CD4-positive, alpha-beta T cell treated with Interleukin-21 for 1 hour (primary cell): ENCODE measurements around the gene CCNF.
A peak's percentile ranks its signal among the peaks of the same experiment; 100 is the strongest.

Experiments used
- DNase-seq: peaks from one replicate; pipeline ENCODE4 v3.0.0-alpha.2; 2020

Gene CCNF

GRCh38 chr16:2487903-2488531, 58.8 kb downstream of the CCNF start:
- no peak for DNase-seq

GRCh38 chr16:2489581-2489980, 60.3 kb downstream of the CCNF start:
- DNase-seq, result no peak

- DNase-seq, result no peak
Measured at GRCh38 chr16:2490190-2491105, 61.2 kb downstream of the CCNF start.

GRCh38 chr16:2492292-2492691, 63.0 kb downstream of the CCNF start:
- no peak for DNase-seq

GRCh38 chr16:2493605-2494004, 64.4 kb downstream of the CCNF start:
- no peak for DNase-seq

GRCh38 chr16:2494616-2495015, 65.4 kb downstream of the CCNF start:
- no peak for DNase-seq

- DNase-seq, result no peak
Measured at GRCh38 chr16:2495041-2495440, 65.8 kb downstream of the CCNF start.

GRCh38 chr16:2496223-2497115, 67.2 kb downstream of the CCNF start:
- DNase-seq, result no peak

GRCh38 chr16:2497116-2497630, 67.9 kb downstream of the CCNF start:
- no peak for DNase-seq

- no peak for DNase-seq
Measured at GRCh38 chr16:2497695-2498484, 68.6 kb downstream of the CCNF start.

- DNase-seq, result no peak
Measured at GRCh38 chr16:2498531-2499253, 69.4 kb downstream of the CCNF start.

- DNase-seq, result no peak
Measured at GRCh38 chr16:2499454-2499853, 70.2 kb downstream of the CCNF start.

GRCh38 chr16:2499890-2500429, 70.7 kb downstream of the CCNF start:
- DNase-seq, result no peak

- no peak for DNase-seq
Measured at GRCh38 chr16:2500430-2500917, 71.2 kb downstream of the CCNF start.

- peak; percentile 81 for DNase-seq
Measured at GRCh38 chr16:2500918-2501750, 71.9 kb downstream of the CCNF start.

GRCh38 chr16:2501946-2502895, 73.0 kb downstream of the CCNF start:
- DNase-seq, result no peak

- DNase-seq, result no peak
Measured at GRCh38 chr16:2505695-2506094, 76.4 kb downstream of the CCNF start.

GRCh38 chr16:2507052-2507659, 77.9 kb downstream of the CCNF start:
- DNase-seq, result no peak
